ENCODE measurements around the gene SLC35F1.

DNA sequence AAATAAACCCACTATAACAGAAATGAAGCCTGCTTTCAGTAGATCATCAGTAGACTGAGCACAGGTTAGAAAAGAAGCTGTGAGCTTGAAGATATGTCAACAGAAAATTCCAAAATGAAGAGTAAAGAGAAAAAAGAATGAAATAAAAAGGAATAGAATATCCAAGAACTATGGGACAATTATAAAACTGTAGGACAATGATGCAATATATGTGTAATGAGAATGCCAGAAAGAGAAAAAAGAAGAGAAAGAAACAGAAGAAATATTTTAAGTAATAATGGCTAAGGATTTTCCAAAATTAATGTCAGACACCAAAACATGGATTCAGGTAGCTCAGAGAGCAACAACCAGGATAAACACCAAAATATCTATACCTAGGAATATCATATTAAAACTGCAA is 449.6 kb downstream of the SLC35F1 start:
- TF ChIP-seq, protein P1, sequence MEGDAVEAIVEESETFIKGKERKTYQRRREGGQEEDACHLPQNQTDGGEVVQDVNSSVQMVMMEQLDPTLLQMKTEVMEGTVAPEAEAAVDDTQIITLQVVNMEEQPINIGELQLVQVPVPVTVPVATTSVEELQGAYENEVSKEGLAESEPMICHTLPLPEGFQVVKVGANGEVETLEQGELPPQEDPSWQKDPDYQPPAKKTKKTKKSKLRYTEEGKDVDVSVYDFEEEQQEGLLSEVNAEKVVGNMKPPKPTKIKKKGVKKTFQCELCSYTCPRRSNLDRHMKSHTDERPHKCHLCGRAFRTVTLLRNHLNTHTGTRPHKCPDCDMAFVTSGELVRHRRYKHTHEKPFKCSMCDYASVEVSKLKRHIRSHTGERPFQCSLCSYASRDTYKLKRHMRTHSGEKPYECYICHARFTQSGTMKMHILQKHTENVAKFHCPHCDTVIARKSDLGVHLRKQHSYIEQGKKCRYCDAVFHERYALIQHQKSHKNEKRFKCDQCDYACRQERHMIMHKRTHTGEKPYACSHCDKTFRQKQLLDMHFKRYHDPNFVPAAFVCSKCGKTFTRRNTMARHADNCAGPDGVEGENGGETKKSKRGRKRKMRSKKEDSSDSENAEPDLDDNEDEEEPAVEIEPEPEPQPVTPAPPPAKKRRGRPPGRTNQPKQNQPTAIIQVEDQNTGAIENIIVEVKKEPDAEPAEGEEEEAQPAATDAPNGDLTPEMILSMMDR (IDR thresholded peaks at IDR 0.05; ENCODE audit: poor library complexity): no peak
- no peak for TF ChIP-seq EZH2 (IDR thresholded peaks at IDR 0.05; ENCODE audit: borderline replicate concordance)

Measured in hepatocyte (in vitro differentiated cells).